ENCODE results near the gene WDR45.

GRCh38 chrX:49120091-49120490, 40.4 kb upstream of the WDR45 start:
- TF ChIP-seq CTCF (IDR thresholded peaks at IDR 0.05; ENCODE audit: insufficient read depth, low read length), result no peak
- TF ChIP-seq REST (IDR thresholded peaks at IDR 0.05; ENCODE audit: insufficient replicate concordance, low read depth), result no peak
- no peak for TF ChIP-seq POLR2AphosphoS5 (IDR thresholded peaks at IDR 0.05; ENCODE audit: low read depth)
- TF ChIP-seq GABPA (IDR thresholded peaks at IDR 0.05; ENCODE audit: low read depth), result no peak
- no peak for TF ChIP-seq SPI1 (IDR thresholded peaks at IDR 0.05; ENCODE audit: borderline replicate concordance, low read depth)

Measured in HL-60 (cell line).